Hepatic stellate cell (primary cell): Measurements from ENCODE around the gene MTHFD2L.
A peak's percentile ranks its signal among the peaks of the same experiment; 100 is the strongest.

Experiments
- DNase-seq: peaks from one replicate; pipeline ENCODE4 v3.0.0; 2011; ENCODE audit warnings: low spot score

The MTHFD2L gene

GRCh38 chr4:74132944-74133343 lies 25.0 kb upstream of the MTHFD2L start:
- DNase-seq, result no peak

- peak; percentile 31 for DNase-seq
Observed at GRCh38 chr4:74133786-74134499, 24.0 kb upstream of the MTHFD2L start.

- DNase-seq, result no peak
Observed at GRCh38 chr4:74134500-74134852, 23.4 kb upstream of the MTHFD2L start.

DNA sequence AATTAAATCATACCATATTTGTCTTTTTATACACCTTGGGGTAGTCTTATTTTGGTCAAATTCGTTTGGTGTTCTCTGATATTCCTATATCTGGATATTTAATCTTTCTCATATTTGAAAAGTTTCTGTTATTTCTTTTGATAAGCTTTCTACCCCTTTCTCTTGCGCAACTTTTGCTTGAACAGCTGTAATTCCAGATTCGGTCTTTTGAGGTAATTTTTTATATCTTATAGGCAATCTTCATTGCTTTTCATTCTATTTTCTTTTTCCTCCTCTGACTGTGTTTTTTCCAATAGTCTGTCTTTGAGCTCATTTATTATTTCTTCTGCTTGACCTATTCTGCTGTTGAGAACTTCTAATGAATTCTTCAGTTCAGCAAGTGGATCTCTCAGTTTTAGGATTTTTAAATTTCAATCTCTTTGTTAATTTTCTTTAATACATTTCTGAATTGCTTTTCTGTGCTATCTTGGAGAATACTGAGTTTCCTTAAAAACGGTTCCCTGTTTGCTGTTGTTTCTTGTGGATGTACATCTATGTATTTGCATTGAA lies 11.3 kb upstream of the MTHFD2L start:
- no peak for DNase-seq

GRCh38 chr4:74148205-74148604 lies 9.7 kb upstream of the MTHFD2L start:
- no peak for DNase-seq

DNA sequence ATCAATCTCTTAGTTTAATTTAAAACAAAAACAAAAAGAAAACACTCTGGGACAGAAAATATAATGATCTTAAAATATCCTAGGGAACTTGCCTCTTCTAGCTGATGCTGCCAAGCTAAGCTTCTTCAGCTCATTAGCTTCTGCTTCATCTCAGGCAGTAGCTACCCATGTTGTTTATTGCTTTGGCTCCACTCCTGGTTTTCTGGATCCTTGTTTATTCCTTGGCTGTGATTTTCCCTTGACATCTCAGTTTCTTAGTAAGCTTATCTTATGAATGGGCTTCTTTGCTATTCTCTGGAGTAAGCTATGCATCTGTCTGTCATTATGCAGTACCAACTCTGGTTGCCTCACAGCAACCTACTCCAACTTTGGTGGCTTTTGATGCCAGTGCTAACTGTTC lies 5.1 kb upstream of the MTHFD2L start:
- DNase-seq, result no peak

DNA sequence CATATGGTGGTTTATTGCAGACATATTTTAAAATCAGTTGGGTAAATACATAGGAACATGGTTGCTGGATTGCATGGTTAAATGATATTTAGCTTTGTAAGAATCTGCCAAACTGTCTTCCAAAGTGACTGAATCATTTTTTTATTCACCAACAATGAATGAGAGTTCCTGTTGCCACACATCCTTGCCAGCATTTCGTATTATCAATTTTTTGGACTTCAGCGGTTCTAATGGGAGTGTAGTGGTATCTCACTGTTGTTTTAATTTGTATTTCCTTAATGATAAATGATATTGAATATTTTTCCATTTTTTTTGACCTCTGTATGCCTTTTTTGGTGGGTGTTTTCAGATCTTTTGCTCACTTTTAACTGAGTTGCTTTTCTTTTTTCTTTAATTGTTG lies 1.4 kb upstream of the MTHFD2L start:
- no peak for DNase-seq

GRCh38 chr4:74157154-74157553 lies 764 bp upstream of the MTHFD2L start:
- DNase-seq, result peak; percentile 14

DNA sequence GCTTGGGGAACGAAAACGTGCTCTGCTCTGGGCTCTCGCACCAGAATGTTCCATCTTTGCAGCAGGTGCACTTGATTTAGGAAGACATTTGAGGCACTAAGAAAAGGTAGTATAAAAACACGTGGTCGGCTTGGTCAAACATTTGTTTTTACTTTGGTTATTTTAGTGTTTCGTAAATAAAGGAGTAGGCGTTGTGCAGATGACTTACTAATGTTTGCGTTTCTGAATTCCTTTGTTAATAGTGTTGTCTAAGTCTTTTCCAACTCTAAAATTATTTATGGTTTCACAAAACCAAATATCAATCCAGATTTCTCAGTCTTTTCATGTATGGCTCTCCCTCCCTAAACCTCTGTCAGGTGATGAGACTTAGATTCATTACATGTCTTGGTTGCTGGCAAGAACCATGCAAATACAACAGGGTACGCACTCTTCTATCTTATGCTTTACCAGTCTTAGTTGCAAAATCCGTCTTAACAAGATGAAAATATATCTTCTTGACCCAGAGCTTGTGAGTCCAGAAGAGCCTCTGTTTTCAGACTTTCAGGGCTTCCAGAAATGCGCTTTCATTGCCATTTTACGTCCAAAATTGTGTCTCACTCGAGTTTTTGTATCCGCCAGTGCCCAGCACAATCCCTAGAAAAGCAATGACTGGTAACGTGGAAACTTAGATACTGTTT lies 686 bp downstream of the MTHFD2L start:
- DNase-seq, result no peak

DNA sequence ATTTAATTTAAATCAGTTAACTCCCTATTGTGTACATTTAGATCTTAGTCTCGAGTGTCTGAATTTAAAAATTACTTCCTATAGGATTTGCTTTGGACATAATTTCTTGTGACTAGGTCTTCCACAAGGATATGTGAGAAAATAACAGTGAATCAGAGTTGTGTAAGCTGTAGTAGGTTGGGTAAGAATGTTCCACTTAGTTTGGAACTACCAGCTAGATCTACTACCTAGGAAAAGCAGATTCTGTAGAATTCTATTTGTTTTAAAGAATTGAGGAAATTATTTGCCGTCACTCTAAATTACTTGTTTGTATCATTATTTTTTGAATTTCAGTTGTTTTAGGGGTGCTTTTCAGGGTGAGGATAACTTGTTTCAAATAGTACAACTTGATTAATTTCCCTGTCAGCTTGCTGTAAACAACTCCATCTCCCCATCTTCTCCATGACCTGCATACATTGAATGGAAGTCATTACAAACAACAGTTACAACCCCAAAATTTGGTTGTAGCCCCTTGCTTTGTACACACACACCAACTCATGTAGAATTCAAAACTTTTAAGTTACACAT lies 1.3 kb downstream of the MTHFD2L start:
- DNase-seq, result peak; percentile 8

DNA sequence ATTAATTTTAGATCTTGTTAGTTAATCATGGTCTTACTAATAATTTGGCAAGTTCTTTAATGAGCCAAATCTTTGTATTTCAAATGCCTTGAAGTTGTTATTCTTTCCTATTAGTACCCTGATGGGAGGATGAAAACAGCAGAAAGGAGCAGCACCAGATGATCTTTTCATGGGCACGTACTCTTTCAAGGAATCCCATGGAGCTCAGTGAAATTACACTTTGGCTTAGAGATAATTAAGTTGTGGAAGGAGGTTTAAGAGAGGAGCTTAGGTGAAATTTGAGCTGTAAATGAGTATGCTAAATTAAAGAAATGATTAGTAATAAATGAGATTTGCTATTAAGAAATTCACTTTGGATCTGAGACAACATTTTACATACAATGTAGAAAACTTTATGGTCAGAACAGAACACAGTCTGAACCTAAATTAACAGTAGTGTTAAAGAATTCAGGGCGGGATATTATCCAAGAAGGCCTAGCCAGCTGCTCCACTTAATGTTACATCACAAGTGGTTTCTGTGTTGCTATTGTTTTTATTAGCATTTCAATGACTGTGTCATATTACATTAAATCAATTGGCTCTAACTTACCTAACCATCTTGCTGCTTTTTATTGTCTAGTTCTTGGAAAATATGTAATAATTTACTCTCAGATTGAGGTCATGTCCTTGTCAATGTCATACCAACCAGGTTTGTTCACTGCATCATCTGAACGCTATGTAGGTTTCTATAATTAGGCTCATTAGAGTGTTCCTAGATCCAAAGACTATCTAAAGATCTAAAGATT lies 3.9 kb downstream of the MTHFD2L start:
- DNase-seq, result no peak

- no peak for DNase-seq
Observed at GRCh38 chr4:74166135-74166534, 8.2 kb downstream of the MTHFD2L start.

- no peak for DNase-seq
Observed at GRCh38 chr4:74166818-74167217, 8.9 kb downstream of the MTHFD2L start.

- DNase-seq, result no peak
Observed at GRCh38 chr4:74167585-74167984, 9.7 kb downstream of the MTHFD2L start.

GRCh38 chr4:74168841-74169240 lies 10.9 kb downstream of the MTHFD2L start:
- no peak for DNase-seq

- DNase-seq, result no peak
Observed at GRCh38 chr4:74173321-74173720, 15.4 kb downstream of the MTHFD2L start.

DNA sequence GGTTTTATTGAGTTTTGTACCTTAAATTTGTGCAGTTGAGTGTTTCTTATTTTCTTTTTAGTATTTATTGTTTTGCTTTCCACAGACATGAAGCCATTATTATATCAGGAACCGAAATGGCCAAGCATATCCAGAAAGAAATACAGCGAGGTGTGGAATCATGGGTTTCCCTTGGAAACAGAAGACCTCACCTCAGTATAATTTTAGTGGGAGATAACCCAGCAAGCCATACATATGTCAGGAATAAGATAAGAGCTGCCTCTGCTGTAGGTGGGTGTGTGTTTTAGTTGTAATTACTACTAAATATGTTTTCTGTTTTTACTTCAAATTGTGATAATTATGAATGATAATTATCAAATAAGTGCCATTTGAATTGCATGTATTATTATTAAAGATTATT lies 16.5 kb downstream of the MTHFD2L start:
- DNase-seq, result no peak

DNA sequence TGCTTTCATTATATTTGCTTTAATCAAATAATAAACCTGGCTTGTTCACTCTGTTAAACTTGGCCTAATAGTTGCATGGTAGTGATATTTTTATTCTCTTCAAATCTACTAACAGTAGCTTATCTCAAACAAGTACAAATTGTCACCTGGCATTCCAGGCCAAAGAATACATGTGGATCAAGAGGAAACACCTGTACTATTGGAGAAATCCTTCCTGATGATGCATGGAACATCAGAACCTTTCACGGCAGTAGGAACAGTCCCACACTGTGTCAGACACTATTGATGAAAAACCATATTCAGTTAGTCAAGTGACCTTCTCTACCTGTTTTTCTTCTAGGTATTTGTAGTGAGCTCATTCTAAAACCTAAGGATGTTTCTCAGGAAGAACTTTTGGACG lies 17.0 kb downstream of the MTHFD2L start:
- no peak for DNase-seq

DNA sequence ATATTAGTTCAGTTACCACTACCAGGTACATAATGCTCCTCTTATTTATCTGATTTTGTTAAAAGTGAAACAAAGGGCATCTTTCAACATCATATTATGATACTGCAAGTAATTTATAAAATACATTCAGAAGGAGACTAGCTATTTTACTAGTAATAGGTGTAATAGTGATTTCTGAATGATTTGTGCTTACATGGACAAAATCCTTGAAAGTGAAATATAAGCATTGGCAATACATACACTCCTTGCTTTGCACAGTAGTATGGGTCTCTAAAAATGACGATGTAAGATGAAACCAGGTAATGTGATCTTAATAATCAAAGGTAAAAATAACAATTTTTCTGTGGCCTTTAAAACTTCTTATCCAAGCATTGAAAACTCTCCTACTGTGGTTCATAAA lies 17.5 kb downstream of the MTHFD2L start:
- no peak for DNase-seq

DNA sequence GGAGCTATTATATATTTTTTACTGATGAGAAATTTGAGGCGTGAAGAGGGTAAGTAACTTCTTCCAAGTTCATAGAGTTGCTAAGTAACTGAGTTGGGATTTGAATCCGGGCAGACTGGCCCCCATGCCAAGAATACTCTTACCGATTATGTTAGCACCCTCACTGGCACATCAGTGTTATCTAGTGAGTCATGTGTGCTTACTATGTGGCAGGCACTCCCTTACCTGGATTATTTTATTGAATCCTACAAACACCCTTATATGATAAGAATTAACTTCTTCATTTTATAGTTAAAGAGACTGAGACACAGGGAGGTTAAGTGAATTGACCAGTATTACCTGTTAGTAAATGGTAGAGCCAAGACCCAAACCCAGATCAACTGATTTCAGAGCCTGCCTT lies 20.9 kb downstream of the MTHFD2L start:
- no peak for DNase-seq

GRCh38 chr4:74181219-74181618 lies 23.3 kb downstream of the MTHFD2L start:
- no peak for DNase-seq

DNA sequence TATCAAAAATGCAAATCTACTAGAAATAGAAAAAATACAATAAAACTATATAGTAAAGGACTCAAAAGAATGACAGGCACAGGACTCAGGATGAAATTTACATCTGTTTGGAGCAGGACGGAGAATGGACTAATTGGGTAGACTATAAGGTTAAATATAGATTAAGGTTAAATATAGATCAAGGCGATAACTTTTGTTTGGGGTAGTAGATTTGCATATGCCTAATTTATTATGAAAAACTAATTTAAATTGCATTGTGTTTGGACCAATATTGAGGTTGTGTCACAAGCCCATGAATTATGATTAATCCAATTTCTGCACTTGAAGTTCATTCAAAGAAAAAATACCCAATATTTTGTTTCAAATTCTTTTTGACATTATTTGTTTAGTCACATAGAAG lies 31.0 kb downstream of the MTHFD2L start:
- no peak for DNase-seq
